HL-60/S4 treated with phorbol 12-myristate 13-acetate at 8.2 ng/mL for 4 days and 3 days (cell line): ENCODE data around the gene SUSD6.

ENCODE experiments used
- in situ Hi-C: fragments of 300-500 bp; cut with MboI; formaldehyde crosslinking; loops from 2 replicates; pipeline ENCODE4 v1.15.0; 2022; ENCODE audit warnings: low sequenced_read_pairs

The SUSD6 gene

DNA sequence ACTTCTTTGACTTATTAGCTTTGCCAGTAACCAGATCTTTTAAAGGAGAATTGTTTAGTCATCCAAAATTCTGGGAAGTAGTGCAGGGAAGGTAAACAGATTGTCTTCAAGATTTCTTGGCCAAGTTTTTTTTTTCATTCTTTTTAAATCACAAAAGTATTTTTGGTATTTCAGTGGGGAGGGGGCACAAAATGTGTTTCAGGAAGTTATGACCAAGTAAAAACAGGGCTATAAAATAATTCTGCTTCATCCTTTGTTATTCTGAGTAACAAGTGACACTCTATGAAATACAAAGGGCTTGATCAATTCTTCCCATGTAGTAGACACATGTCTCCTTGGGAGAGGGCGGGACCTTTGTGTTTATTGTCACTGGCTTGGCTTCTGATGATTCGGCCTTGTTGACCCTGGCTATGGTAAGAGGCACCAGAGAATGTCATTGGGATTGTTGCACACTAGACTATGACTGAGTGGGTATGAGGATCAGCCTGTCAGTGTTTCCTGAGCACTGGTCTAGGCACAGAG is 55.4 kb downstream of the SUSD6 start:
- in situ Hi-C loops, result no loop called here

DNA sequence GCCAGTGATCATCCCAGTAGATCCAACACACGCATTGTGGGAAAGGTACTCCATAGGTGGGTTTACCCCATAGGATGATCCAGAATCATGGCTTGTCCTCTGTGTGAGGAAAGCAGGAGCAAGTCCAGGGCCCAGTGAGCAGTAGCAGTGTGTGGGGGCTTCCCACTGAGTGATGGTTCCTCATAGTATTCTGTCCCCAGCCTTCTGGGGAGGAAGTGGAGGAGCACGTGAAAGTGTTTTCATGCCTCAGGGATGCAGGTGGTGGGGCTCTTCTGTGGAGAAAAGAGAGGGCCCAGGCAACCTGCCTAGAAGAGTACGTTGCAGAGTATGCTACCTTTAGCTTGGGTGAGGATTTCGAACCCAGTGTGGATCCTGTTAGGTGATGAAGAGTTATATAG is 56.5 kb downstream of the SUSD6 start:
- in situ Hi-C loops, result no loop called here

DNA sequence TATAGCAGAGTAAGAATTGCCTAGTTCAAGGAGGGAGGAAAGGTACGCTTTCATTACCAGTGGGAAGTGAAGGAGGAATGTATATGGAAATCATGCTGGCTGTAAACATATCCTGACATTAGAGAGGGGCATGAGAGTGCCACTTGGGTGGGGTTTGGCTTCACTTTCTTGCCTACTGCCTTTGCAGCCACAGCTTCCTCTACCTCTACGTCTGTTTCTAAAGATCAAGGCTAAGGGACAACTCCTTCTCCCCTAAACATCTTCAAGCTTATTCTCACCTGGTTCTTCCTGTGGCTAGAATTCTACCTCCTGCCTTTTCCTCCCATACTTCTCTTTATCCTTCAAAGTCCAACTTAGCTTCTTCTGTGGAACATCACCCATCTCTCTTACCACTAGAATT is 58.0 kb downstream of the SUSD6 start:
- in situ Hi-C loops, result no loop called here

DNA sequence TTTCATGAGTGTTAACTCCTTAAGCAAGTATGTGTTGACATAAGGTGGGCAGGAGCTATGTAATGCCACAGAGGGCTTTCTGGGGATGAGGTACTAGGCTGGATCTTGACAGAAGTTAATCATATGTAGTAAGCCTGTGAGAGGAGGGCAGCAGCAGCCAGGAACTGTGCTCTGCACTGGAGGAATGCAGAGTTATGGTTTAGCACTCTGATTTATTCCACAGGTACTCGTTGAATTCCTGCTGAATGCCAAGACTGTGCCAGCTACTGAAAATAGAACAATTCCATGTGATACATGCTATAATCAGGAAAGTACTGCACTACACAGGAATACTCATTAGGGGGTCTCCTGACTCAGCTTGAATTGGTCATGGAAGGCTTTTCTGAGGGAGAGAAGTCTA is 58.7 kb downstream of the SUSD6 start:
- in situ Hi-C loops, result no loop called here

DNA sequence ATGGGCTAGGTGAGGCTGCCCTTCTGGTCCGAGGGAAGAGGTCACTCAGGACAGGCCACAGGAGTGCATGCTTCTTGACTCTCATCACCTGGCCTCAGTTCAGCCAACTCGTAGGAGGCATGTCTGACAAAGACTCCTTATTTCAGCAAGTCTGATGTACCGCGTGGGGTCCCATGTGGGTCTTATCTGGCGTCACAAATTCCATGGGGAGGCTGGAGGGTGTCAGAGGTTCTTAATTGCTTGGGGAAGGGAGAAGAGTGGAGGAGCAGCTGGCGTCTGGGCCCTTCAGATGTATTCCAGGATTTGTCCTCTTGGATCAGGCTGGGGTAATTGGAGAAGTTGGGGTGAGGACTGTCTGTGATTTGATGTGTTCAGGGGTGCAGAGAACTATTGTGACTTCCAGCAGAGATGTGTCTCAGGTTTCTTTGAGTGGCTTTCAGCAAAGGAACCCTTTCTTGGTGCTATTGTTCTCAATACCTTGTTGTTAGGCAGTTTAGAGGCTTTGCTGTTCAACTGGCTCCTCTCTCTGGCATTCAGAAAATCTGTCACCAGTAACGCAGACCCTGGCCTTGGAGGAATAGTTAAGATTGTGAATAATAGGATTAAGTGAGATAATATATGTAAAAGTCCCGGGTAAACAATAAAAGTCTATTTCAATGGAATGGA is 60.1 kb downstream of the SUSD6 start:
- in situ Hi-C loops, result no loop called here

DNA sequence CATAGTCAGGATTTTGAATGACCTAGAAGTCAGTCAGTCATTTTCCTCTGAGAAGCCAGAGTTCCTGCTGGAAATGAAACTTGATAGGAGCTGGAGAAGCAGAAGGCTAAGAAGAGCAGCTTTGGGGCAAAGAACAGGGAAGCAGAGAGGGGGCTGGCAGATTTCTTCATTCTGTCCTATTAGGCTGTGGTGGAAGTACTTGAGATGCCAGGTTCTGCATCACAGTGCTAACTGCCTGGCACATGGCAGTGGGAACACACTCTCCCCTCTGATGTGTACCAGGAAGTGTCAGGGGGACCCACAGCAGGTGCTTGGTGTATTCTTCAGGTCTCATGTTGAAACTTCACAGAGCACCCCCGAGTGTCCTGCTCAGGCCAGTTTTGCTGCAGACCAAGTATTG is 61.0 kb downstream of the SUSD6 start:
- in situ Hi-C loops, result no loop called here

DNA sequence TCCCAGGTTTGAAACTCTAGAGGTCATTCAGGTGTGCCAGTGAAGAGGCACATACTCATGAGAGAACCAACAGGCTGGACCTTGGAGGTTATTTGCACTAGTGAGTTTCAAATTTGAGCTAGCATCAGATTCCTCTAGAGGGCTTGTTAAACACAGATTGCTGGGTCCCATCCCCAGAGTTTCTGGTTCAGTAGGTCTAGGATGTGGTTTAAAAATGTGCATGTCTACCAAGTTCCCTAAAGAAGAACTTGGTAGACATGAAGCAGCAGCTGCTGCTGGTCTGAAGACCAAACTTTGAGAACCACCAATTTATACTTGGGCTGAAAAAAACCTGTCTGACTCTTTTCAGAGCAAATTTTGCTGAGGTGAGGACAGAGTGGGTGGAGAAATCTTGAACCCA is 61.7 kb downstream of the SUSD6 start:
- in situ Hi-C loops, result no loop called here

DNA sequence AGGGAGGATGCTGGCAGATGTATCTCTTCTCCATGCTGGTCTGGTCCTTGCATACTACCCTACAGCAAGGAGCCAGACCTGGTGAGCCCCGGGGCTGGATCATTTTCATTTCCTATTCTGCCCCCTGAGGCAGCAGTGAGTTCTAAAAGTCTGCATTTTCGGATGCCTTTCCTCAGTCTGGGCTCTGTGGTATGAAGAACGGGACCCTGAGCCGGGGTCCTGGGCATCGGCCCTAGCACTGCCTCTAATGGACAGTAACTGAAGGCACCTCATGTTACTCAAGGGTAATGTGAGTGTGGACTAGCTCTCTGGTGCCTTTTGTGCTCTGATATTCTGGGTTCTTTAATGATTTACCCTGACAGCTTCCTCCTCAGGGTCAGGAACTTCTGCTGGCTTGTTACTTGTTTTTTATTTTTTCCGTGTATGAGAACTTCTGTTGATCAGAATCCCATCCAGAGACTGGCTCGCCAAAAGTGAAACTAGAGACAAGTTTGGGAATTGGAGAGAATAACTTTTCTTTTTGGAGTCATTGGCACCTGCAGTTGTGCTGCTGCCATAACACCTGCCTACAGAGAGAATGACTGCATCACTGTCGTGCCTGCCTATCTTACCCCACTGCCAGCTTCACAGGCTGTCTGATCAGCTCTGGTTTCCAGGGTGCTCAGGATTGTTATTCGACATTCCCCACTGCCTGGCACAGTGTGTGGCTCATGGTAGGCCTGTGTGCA is 62.3 kb downstream of the SUSD6 start:
- in situ Hi-C loops, result no loop called here

DNA sequence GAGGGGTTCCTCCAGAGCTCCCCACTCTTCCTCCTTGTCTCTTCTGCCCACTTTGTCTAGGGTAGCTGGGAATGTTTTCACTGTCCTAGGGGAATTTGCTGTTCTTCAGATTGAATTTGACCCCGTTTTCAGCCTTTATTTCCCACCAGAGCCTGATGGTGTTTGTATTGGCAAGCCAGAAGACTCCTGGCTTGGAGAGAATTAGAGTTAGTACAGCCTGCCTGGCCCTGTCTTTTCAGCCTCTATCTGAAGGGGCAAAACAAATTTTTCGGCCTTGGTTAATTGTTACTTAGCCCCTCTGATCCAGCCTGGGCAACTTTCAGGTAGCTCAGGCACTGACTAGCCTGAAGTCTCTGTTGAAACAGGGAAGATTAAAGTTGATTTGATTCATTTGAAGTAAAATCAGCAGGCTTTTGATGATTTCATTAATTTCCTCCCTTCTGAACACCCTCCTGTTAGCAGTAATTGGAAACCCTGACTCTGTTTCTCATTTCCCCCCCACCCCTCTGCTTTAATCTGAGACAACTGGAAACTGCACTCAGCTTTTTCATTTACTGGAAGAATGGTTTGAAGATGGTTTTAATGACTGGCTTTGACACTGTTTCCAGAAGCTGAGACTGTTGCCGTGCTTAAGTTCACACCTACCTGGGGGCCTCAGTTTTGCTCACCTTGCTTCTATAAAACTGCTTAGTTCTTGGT is 63.3 kb downstream of the SUSD6 start:
- in situ Hi-C loops, result no loop called here

DNA sequence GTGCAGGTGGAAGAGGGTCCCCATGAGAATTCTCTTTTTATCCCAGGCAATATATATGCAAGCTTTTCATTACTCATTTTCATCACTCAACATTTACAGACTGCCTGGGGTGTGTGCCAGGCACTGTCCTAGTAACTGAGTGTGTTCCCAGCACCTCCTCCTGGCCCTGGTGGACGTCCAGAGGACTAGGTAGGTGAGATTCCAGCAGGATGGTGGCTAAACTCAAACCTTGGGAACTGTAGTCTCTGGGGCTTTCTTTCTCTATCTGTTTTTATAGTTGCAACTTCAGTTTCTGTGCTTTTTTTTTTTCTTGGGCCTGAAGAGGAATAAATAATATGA is 63.8 kb downstream of the SUSD6 start:
- in situ Hi-C loops, result no loop called here

DNA sequence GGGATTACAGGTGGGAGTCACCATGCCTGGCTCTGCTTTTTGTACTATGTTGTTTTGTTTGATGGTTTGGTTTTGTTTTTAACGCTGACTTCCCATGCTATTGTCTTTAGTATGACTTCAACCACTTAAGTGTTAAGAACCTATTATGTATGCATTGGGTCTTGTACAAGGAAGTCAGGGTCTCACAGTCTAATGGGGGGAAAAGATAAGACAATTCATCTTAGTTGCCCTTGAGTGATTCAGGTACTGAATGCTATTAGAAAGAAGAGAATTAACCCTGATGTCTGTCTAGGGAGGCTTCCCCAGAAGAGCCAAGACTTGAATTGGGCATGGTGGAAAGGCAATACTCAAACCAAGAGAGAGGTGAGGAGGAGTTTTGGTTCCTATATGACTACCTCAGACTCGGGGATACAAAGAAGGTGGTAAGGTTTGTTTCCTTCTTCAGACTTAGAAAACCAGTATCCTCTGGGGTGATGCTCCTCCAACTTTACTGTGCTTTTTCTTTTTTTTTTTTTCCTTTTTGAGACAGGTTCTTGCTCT is 64.6 kb downstream of the SUSD6 start:
- in situ Hi-C loops, result no loop called here

DNA sequence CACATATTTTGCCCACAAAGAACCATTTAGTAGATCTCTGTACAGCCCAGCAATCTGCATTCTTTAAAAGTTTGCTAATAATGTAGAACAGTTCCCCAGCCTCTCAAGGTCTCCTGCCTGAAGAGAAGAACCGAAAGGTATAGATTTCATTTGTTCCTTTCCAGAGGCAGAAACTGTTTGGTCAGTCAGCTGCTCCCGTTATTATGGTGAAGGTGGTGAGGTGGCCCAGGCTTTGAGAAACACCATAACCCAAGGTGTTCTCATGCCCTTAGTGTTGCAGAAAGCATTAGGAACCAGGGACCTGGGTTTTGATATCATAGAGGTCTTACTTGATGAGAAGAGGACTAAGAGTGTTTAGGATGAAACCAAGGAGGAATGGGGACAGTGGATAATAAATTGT is 65.3 kb downstream of the SUSD6 start:
- in situ Hi-C loops, result no loop called here

DNA sequence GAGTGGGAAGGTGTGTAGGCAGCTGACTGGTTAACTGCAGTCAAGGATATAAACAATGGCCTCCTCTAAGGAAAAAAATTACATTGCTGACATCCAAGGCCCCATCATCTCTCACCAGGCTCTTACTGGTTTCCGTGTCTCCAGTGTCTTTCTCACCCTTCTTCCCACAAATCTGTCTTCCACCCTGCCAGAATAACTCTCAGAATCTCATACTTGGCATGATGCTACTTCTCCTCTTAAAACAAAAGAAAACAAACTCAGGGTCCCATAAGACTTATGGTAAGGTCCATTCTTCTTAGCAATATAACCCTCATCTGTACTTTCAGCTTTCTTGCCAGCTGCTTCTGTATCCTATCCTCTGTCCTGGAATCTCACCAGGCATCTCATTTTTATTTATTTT is 68.9 kb downstream of the SUSD6 start:
- in situ Hi-C loops, result no loop called here

DNA sequence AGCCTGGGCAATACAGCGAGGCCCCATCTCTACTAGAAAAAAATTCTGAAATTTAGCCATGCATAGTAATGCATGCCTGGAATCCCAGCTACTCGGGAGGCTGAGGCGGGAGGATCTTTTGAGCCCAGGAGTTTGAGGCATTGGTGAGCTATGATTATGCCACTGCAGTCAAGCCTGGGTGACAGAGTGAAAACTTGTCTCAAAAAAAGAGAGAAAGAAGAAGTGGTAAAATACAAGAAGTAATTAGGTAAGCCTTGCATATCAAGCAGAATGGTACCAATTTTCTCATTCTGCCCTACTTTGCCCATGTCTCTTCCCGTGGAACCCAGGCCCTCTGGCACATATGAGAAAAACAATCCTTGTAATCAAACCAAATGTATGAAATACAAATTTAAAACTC is 70.7 kb downstream of the SUSD6 start:
- in situ Hi-C loops, result no loop called here

DNA sequence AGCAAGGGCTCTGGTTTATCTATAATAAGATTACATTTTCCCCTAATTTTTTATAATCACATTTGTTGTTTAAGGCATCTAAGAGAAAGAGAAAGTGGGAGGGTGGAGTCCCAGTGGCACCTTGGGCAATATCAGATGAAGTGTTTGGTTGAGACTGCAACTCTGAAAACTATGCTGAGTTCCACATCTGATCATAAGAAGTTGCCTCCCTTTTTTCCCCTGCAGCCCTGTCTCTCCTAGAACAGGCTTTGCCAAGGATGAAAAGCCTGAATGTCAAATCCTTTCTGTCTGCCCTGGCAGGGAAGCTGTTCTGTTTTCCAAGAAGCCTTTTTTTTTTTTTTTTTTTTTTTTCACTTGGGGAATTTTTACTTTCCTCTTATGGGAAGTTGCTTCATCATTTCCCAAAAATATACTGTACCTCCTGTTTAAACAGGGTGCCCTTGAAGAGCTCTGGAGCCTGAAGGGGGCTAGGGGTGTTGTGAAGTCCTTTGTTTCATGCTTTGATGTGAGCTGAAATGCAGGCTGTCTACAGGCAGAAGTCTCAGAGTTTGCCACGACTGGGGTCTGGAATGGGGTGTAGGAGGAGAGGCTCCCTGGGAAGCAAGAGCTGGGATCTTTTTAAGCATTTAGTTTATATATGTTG is 71.3 kb downstream of the SUSD6 start:
- in situ Hi-C loops, result no loop called here

DNA sequence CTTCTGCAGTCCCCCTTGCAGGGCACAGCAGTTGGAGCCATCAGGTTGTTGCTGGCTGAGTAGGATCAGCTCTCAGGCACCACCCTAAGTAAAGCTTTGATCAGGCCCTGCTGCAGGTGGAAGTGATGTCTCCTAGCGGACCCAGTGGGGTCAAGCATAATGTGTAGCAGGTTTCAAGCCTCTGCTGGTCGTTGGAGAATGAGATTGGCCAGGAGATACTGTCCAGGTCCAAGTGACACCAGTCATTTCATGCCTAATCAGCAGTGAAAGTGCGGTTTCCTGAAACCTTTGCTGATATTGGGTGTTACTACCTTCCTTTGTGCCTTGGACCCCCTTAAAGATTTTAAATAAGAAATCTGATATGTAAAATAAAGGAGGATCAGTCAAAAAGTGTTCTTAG is 72.6 kb downstream of the SUSD6 start:
- in situ Hi-C loops, result no loop called here

DNA sequence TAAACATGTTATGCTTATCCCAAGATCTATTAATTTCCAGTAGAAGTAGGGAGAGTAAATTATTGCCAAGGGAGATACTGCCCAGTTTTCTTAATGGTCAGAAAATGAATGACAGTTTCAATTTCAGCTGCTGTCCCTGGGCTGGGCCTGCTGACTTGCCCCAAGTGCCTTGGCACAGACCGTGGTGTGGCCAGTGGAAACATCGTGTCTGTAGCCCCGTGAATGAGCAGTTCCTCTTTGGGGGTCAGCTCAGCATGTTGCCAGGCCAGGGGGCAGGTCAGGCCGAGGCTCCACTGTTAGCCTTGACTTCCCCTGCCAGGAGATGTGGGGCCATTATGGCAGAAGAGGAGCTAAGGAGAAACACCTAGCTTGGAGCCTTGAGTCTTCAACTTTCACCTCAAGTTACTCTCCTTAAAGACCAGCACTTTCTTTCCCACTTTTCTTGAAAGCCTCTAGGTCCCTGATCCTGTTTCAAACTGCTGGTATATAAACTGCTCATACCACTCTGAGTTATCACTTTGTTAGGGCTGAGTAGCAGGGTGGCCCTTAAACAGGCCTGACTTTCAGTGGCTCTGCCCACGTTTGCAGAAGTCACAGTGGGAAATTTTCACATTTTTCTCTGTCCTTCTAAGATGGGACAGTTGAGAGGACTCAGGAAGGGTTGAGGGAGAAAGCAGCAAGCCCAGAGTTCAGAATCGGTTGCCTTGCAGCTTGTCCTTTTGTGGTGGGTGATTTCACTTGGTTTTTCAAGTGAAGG is 73.2 kb downstream of the SUSD6 start:
- in situ Hi-C loops, result no loop called here

DNA sequence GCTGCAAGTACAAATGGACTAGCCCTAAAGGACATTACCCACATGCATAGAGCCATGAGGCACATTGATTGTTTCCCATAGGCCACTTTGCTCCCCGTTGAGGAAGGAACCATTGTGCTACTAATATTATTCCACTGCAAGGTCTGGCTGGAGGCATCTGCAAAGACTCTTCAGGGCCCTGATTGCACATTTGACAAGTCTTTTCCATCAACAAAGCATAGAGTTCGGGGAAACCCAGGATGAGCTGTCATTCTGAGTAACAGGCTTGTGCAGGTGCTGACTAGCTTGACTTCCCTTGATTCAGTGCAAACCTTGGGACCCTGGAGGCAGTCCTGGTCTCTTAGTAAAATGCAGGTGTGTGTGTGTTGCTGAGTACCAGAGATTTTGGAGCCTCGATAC is 73.8 kb downstream of the SUSD6 start:
- in situ Hi-C loops, result no loop called here

DNA sequence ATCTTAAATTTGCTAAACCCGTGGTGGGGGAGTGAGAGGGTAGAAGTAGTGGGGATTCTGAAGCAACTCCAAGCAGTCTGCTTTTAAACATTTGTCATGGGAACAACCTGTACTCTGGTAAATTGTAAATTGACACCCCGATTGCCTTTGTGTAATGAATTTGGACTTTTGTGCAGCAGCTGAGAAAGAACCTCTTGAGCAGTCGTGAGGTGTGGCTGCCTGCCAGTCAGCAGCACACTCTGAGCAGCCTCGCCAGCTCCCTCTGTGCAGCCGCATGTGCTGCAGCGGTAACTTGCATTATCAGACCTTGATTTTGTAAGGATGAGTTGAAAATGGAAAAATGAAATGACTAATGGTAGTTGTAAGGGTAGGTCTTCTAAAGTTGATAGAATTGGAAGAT is 74.3 kb downstream of the SUSD6 start:
- in situ Hi-C loops, result no loop called here

DNA sequence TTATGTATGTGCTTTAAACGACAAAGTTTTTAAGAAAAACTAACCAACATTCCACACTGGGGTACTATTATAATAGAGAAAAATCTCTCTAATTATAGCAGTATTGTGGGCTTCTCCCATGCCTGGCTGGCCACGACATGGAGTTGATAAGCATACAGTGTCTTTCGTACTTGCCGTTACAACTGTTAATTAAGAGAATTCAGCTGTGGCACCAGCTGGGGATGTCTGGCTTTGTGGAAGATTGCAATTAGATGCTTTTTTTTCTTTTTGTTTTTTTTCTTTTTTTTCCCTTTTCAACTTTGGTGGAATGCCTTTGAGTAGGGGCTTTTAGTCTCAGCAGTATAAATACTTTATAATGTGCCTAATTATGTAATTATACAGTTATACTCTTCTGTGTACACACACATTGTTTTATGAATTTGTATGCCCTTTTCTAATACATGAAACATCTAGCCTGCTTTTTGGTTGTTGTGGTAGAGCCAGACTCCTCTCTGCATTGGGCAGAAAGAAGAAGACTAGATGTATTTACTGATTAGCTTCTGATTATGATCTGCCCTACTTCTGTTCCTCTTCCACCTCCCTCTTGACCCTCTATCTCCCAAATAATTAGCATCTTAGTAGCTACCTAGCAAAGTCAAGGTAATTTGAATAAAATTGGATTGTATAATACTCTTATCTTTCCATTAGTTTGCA is 76.4 kb downstream of the SUSD6 start:
- in situ Hi-C loops, result no loop called here
